ENCODE data around the gene CEP152. TPM values are rescaled to one million over a fixed set of nuclear protein-coding genes. Genes with fewer than 3 reads are reported as not detected.
"Not testable (repeated sequence)": the region's sequence is repeated elsewhere in the genome, so short reads cannot be mapped to it uniquely, and the experiment has no call there.

Gene CEP152, protein sequence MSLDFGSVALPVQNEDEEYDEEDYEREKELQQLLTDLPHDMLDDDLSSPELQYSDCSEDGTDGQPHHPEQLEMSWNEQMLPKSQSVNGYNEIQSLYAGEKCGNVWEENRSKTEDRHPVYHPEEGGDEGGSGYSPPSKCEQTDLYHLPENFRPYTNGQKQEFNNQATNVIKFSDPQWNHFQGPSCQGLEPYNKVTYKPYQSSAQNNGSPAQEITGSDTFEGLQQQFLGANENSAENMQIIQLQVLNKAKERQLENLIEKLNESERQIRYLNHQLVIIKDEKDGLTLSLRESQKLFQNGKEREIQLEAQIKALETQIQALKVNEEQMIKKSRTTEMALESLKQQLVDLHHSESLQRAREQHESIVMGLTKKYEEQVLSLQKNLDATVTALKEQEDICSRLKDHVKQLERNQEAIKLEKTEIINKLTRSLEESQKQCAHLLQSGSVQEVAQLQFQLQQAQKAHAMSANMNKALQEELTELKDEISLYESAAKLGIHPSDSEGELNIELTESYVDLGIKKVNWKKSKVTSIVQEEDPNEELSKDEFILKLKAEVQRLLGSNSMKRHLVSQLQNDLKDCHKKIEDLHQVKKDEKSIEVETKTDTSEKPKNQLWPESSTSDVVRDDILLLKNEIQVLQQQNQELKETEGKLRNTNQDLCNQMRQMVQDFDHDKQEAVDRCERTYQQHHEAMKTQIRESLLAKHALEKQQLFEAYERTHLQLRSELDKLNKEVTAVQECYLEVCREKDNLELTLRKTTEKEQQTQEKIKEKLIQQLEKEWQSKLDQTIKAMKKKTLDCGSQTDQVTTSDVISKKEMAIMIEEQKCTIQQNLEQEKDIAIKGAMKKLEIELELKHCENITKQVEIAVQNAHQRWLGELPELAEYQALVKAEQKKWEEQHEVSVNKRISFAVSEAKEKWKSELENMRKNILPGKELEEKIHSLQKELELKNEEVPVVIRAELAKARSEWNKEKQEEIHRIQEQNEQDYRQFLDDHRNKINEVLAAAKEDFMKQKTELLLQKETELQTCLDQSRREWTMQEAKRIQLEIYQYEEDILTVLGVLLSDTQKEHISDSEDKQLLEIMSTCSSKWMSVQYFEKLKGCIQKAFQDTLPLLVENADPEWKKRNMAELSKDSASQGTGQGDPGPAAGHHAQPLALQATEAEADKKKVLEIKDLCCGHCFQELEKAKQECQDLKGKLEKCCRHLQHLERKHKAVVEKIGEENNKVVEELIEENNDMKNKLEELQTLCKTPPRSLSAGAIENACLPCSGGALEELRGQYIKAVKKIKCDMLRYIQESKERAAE (N-terminal part only)
- polyA plus RNA-seq (ENCODE audit: insufficient read length) = 14.6 TPM
- long read RNA-seq, donor 1 = 0 reads
- long read RNA-seq, donor 2 = 0 reads
- long read RNA-seq, donor 3 = 0 reads
- long read RNA-seq, donor 4 = 0 reads
- long read RNA-seq, donor 5 = 0 reads
- long read RNA-seq, donor 6 = 0 reads
- long read RNA-seq, donor 7 = 0 reads
- long read RNA-seq, donor 8 = 0 reads

DNA sequence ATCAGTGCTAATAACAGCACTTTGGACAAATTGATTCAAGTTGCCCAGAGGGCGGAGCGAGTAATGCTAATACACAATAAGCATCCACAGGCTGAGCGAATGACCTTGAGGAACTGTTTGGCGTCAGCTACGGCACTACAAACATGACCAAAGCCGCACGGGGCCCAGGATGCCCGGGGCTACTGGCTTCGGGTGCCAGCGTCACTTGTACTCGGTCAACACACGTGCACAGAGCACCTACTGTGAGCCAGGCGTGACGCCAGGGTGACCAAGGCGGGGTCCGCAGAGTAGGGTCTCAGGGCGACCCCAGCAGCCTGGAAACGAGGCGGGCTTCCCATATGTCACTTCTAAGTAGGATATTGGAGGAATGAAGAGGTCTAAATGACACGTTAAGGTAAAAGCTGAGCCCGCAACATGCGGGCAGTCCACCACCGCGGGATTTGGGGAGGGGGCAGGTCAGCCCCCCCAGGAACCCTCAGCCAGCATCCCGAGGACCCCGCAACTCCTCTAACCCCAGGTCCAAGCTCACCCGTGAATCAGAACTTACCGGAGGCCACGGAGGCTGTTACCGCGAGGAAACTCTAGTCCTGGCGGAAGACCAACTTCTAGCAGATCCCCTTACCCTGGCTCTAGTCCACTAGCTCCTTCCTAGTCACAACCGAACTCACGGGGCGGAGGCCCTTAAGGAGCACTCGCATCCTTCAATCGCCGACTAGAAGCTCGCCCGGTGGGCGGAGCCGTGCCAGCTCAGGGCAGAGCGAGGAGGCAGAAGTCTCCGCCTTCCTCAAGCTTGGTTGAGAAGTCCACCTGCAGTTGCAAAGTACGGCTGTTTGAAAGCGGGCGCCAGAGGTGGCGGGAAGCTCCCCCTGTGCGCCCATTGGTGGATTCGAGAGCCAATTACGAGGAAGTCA lies at the start of gene CEP152:
TSS of gene CEP152 (minus strand) at position 656 of the 911 bp plus-strand sequence. CDS start 5,420 bp downstream, outside the sequence.
- peak; percentile 99 for DNase-seq

DNA sequence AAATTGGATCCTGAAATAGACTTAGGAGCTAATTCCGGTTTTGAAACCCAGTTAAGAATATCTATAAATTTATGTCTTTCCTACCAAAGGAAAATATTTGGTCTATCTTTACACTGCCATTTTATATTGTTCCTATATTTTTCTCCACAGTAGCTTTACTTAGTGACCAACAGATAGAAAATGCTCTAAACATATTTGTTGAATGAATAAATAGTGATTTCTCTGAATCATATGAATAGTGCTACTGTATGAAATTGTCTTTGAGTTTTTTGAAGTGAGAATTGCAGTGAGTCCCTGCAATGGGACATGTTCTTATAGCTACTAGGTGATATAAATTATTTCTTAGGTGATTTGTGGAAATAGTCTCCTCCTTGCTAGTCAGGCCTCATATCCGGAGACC lies 48.6 kb upstream of the CEP152 start:
- DNase-seq = no peak

DNA sequence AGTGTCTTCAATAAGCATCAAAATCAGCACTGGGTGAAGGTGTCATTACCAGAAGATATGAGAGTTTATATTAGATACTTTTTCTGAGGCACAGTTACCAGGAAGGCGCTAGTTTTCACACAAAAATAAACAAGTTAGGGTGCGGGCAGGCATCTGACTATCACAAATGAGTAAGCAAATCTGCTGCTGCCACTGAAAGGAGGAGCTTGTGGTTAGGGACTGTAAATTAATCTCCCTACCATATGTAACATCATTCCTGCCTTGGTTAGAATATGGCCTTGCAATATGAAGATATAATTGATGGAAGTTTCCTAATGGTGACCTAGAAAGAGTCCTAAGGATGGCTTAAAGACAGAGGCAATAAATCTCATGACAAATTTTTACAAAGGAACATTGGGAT lies 47.5 kb upstream of the CEP152 start:
- DNase-seq = no peak

DNA sequence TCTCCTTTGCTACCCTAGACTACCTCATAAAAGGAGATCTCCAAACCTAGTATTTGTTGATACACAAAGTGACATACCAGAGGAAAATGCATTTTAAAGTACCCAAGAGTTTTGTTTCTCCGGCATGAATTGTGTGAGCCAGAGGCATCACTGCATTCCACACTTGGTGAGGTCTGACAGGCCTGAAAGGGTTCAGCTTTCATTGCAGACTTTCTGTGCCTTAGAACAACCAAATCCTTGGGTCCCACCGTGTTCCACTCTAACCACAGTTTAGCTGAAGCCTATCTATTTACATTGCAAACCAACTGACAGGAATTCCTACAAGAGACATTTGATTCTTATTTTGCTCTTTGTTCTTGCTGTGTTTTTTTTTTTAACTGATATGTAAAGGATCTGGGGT lies 46.1 kb upstream of the CEP152 start:
- no peak for DNase-seq

DNA sequence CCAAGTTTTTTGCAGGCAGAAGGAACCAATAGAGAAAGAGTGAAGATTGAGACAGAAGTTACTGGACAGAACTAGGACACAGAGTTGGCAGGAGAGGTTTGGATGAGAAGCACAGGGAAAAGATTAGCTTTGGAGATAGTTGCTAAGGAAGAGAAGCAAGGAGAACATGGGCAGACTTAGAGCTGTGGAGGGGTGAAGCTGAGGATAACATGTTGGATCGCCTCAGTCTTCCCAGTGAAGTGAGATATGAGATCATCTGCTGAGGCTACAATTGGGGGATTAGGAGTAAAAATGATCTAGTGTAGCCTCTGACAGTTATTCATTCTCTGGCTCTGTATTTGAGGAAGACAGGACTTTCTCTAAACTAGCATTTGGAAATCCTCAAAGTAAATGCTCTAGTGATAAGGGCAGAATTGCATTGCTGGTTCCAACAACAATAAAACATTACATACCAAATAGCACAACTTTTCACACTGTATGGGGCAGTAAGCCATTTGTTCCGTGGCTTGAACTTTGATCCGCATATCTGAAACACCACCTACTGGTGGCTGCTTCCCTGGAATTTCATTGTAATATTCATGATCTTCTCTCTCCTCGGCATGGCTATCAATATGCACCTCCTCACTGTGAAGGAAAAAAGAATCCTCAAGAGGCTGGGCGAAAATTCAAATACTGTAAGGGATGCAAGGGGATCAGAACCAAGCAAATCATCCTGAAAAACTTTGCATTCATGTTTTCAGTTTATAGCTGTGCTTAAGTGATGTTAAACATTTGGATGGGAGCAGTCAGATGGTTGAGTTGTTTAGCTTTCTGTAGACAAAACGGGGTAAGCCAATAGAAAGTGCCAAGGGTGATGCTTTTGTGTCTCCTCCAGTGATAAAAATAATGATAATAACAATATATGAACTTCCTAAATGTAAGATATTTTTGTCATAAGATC lies 44.9 kb upstream of the CEP152 start:
- DNase-seq = peak; percentile 49

DNA sequence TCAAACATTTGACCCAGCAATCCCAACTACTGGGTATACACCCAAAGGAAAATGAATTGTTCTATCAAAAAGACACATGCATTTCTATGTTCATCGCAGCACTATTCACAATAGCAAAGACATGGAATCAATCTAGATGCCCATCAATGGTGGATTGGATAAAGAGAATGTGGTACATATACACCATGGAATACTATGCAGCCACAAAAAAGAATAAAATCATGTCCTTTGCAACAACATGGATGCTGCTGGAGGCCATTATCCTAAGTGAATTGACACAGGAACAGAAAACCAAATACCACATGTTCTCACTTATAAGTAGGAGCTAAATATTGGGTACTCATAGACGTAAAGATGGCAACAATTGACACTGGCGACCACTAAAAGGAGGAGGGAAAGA lies 43.6 kb upstream of the CEP152 start:
- DNase-seq = not testable (repeated sequence)

DNA sequence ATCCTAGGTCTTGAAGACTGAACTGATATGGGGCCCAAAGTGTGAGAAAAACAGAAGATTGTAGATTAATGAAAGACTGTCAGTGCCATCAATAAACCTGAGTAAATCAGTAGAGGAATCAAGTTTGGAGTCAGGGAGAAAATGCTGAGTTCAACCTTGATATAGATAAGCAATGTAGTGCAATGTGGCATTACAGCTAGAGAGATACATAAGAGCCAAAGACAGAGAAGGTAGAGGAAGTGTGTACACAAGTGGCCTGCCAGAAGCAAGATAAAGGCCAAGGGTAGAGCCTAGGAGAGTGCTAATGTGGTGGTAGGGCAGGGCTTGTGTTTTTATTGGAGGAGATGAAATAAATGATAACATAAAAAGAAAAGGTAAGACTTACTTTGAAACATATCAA lies 41.1 kb upstream of the CEP152 start:
- DNase-seq = no peak

DNA sequence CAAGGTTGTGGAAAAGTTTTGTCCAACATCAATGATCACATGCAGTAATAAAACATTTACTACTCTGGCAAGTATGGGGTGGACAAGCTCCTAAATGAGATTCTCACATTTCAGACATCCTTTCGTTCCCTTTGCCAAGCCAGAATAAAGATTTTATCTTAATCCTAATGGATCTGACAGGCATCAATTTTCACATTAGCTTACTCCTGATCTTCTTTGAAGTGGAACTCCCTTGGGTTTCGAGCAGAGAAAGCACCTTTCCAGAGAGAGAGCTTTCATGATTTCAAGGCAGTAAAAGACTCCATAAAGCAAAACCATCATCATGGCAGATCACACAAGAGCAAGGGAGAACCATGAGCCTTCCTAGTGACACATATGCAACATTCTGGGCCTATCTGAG lies 39.8 kb upstream of the CEP152 start:
- DNase-seq = no peak

DNA sequence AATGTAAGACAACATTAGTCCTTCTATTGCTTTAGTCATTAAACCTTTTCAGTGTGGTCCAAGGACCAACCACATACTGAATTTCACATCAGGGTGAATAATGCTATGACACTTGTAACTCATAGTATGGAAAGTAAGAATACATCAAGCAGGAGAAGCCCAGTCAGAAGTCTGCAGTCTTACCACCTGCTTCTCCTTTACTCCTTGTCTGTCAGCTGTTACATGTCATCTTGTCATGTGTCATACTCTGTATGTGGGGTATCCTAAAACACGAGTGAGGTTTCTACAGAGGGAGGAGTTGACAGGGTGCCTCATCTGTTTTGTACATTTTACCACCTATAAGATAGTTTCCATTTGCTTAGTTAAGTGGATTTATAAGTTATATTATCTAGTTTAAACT lies 34.3 kb upstream of the CEP152 start:
- no peak for DNase-seq

DNA sequence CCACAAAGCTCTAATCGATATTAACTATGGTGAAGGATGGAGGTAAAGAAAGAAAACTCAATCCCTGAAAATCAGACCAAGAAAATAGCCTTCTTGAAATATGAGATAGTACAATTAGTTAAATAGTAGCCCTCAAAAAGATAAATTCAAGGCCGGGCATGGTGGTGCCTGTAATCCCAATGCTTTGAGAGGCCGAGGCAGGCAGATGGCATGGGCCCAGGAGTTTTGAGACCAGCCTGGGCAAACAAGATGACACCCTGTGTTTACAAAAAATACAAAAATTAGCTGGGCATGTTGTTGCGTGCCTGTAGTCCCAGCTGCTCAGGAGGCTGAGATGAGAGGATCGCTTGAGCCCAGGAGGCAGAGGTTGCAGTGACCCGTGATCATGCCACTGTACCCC lies 31.6 kb upstream of the CEP152 start:
- no peak for DNase-seq

DNA sequence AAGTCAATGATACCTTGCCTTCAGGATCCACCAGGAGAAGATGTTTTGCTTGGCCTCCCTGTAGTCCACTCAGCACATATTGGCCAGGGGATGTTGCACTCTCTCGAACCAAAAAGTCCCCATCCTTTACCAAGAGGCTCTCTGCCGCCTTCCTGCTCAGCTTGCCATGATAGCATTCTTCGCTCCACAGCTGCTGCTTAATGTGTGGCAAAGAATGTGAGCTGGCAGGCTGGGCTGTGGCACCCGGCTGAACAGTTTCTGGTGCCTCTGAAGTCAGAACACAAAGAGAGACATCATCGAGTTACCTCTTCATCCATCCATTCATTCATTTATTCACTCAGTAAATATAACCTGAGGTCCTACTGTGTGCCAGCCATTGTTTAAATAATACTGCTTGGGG lies 23.9 kb upstream of the CEP152 start:
- DNase-seq = no peak

DNA sequence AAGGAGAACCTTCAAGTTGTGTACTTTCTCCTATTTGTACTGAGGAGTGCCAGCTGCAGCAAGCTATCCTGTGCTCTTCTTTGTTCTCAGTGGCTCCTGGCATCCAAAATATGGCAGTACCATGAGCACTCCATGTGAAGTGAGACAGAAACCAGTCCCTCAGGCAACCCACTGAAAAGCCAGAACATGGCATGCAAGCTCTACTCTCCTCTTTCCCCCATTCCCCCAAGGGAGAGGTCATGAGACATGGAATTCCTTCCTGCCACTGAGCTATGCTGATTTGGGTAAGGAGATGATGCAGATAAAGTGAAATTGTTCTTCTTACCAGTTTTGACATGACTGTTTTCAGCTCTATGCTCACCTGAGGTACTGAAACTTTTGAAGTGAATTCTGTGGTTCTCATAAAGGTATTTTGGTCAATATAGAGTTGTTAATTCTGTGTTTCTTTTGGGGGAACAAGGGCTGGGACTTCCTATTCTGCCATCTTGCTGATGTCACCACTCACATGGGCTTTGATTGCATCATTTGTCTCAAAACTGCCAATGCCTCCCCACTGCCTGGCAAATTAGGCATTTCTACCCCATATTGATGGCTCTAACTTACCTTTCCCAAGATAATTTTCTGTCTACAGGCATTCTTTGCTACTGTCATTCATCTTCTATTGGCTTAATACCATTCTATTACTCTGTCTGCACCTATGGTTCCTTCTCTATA lies 22.8 kb upstream of the CEP152 start:
- DNase-seq = no peak

DNA sequence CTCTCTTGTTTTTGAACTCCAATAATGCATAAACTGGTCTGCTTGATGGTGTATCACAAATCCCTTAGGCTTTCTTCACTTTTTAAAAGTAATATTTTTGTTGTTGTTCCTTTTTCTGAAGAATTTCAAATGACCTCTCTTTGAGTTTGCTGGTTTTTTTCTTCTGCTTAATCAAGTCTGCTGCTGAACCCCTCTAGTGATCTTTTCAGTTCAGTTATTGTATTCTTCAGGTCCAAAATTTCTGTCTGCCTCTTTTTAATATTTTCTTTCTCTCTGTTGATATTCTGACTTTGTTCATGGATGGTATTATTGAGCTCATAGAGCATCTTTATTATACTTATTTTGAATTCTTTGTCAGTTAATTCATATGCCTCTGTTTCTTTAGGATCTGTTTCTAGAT lies 21.8 kb upstream of the CEP152 start:
- DNase-seq = no peak

DNA sequence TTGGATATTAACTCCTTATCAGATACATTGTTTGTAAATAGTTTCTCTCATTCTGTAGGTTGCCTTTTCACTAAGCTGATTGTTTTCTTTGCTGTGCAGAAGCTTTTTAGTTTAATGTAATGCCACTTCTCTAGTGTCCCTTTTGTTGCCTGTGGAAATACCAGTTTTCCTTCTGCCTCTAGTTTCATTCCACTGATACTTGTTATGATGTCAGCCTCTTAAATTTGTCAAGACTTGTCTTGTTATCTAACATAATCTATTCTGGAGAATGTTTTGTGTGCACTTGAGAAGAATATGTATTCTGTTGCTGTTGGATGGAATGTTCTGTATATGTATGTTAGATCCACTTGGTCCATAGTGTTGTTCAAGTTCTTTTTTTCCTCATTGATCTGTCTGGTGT lies 18.0 kb upstream of the CEP152 start:
- DNase-seq = no peak

DNA sequence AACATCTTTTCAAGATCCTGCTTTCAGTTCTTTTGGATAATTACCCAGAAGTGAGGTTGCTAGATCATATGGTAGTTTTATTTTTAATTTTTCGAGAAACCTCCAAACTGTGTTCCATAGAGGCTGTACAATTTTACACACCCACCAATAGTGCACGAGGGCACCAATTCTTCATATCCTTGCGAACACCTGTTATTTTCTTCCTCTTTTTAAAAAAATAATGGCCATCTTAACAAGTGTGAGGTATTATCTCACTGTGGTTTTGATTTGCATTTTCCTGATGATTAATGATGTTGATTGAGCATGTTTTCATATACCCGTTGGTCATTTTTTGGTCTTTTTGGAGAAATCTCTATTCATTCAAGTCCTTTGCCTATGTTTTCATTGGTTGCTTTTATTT lies 17.6 kb upstream of the CEP152 start:
- no peak for DNase-seq

DNA sequence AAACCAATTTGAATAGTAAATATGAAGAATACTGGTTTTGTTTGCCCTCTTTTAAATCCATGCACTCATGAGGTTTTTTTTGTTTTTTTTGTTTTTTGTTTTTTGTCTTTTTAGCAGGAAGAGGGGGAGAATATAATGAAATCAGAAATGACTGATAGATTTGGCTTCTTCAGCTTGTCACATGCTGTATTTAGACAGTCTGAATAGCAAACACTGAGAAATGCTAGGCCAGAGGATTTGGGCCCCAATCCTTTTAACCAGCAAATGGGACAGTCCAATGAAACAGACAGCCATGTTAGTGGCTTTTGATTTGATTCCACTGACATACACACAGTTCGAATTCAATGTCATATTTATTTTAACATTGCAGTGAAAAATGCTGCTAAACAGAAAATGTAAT lies 14.2 kb upstream of the CEP152 start:
- no peak for DNase-seq

DNA sequence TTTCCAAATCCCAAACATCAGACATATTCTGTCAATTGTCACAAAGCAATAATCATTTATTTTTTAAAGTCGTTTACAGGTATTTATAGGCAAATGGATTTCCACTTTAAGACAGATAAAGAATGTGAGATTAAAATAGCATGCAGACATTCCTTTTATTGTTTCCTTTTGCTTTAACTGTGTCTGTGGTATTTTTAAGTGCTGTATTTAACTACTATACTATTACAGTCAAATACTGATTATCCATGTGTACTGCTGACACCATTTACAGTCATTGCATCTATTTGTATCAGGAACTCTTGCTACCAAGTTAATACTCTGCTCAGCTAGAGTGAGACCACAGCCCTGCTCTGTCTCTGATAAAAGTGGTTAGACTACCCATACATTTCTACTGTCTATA lies 12.8 kb upstream of the CEP152 start:
- DNase-seq = no peak

DNA sequence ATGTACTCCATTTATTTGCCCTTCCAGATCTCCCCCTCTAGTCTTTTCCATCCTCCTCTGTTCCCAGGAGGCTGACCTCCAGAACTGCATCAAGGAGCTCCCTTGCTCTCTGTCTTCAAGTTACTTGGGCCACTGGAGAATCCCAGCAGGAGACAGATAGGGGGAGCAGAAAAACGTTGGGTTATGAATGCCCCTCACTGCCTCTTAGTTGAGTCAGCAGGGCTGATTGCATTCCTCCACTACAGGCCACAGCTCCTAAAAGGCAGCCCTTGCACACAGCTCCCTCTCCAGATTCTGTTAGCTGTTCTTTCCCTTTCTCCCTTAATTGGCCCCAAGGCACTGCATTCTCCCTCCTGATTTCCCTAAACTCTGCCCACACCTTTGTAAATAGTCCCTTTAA lies 12.4 kb upstream of the CEP152 start:
- no peak for DNase-seq

DNA sequence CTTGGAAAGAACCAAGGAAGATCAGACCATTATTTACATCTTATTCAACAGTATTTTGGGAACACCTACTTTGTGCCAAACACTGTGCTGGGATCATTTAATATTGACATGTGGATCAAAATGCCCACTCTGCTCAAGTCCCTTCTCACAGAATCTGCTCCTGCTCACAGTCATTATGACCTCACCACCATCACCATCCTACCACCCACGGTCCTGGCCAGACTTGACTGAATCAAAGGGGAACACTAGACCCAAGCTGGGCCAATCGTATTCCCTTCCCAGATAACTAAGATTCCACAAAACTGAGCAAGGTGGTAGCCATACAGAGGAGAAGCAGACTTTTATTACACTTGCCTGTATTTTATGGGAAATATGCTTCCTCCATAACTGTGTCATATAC lies 3.4 kb upstream of the CEP152 start:
- DNase-seq = no peak
